GM23338 (cell line): ENCODE results near the gene ALB.

Experiments
- CREB1 ChIP-seq: fragments of 250-450 bp; sonication (Bioruptor Pico); IDR thresholded peaks from 2 replicates; pipeline ENCODE4 v1.5.0; 2020; ENCODE audit warnings: low read depth, mild to moderate bottlenecking, moderate library complexity
- POLR2AphosphoS5 ChIP-seq: IDR thresholded peaks from 2 replicates; pipeline ENCODE4 v1.6.1; 2016; ENCODE audit warnings: antibody characterized with exemption, low read depth
- REST ChIP-seq: IDR thresholded peaks from one replicate; pipeline ENCODE4 v1.6.1; 2018; ENCODE audit warnings: antibody characterized with exemption; ENCODE audit not compliant: unreplicated experiment
- TF ChIP-seq, protein P1 (sequence below), 2 experiments: fragments of 200-600 bp in 1 of 2; sonication (generic) in 1 of 2; conservative IDR thresholded peaks; 2 replicates each; pipeline versions ENCODE4 v1.5.1 to v1.6.1; 2016 to 2017; ENCODE audit warnings: antibody characterized with exemption in 2 of 2, low read depth in 2 of 2, mild to moderate bottlenecking in 2 of 2, moderate library complexity in 1 of 2
- TF ChIP-seq, protein P2 (sequence below): IDR thresholded peaks from 2 replicates; pipeline ENCODE4 v1.6.1; 2016; ENCODE audit warnings: antibody characterized with exemption

- TF ChIP-seq POLR2AphosphoS5 (no peak), REST (no peak), CREB1 (CRISPR knock-in tag) (no peak)
- TF ChIP-seq, protein P1, sequence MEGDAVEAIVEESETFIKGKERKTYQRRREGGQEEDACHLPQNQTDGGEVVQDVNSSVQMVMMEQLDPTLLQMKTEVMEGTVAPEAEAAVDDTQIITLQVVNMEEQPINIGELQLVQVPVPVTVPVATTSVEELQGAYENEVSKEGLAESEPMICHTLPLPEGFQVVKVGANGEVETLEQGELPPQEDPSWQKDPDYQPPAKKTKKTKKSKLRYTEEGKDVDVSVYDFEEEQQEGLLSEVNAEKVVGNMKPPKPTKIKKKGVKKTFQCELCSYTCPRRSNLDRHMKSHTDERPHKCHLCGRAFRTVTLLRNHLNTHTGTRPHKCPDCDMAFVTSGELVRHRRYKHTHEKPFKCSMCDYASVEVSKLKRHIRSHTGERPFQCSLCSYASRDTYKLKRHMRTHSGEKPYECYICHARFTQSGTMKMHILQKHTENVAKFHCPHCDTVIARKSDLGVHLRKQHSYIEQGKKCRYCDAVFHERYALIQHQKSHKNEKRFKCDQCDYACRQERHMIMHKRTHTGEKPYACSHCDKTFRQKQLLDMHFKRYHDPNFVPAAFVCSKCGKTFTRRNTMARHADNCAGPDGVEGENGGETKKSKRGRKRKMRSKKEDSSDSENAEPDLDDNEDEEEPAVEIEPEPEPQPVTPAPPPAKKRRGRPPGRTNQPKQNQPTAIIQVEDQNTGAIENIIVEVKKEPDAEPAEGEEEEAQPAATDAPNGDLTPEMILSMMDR (conservative IDR thresholded peaks at IDR 0.05; ENCODE audit: low read depth in 2 of 2), result no peak
- TF ChIP-seq, protein P2, sequence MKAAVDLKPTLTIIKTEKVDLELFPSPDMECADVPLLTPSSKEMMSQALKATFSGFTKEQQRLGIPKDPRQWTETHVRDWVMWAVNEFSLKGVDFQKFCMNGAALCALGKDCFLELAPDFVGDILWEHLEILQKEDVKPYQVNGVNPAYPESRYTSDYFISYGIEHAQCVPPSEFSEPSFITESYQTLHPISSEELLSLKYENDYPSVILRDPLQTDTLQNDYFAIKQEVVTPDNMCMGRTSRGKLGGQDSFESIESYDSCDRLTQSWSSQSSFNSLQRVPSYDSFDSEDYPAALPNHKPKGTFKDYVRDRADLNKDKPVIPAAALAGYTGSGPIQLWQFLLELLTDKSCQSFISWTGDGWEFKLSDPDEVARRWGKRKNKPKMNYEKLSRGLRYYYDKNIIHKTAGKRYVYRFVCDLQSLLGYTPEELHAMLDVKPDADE, result no peak
Observed at GRCh38 chr4:73438582-73439215, 34.6 kb downstream of the ALB start.
